Iris pigment epithelial cell (primary cell): ENCODE results near the gene XKR8.

Experiments used
- DNase-seq: peaks from one replicate; pipeline ENCODE4 v3.0.0-alpha.2; 2011; ENCODE audit warnings: low read depth

Gene XKR8

DNA sequence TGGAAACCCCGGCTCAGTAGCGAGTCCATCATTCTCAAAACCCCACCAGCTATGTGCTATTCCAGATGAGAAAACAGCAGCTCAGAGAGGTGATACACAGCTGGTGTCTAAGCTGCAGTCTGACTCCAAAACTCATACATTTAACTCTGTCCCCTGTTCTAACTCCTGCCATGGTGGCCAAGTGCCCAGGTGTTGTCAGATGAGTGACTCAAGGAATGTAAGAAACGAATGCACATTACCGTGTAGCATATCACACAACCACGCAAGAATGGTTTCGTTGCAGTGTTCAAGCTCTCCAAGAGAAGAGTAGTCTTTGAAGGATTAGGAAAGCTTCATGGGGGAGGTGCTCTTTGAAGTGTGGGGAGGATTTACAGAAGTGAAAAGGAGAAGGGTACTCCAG lies 4.7 kb upstream of the XKR8 start:
- no peak for DNase-seq

DNA sequence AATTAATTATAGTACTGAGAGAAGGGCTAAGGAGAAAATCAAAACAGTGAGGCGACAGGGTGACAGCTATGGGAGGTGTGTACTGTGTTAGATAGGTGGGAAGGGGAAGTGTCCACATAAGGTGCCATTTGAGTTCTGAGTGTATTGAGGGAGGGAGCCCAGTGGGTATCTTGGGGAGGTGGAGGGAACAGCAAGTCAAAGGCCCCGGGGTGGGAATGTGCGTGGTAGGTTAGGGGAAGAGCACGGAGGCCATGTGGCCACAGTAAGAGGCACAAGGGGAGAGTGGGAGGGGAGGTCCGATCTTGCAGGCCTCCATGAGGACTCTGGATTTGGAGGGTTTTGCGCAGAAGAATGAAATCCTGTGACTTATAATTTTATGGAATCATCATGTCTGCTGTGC lies 3.0 kb upstream of the XKR8 start:
- no peak for DNase-seq

DNA sequence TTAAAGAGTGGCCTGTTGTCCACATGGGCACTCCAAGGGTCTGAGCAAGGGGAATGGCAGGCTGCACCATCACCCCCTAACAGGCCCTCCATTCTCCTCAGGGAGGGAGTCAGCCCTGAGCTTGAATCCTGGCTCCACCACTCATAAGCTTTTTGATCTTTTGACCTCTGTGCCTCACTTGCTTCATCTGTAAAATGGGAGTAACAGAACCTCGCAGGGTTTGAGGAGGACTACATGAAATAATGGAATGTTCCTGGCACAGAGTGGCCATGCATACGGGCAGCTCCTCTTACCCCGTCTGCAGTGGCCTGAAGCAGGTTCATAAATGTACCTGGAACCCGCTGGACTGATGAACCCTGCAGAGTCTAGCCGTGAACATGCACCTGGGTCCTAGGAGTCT lies 2.1 kb upstream of the XKR8 start:
- DNase-seq = no peak

DNA sequence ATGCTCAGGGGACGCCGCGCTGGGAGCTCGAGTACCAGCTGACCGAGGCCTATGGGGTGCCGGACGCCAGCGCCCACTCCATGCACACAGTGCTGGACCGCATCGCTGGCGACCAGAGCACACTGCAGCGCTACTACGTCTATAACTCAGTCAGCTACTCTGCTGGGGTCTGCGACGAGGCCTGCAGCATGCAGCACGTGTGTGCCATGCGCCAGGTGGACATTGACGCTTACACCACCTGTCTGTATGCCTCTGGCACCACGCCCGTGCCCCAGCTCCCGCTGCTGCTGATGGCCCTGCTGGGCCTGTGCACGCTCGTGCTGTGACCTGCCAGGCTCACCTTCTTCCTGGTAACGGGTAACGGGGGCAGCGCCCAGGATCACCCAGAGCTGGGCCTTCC lies 1.3 kb upstream of the XKR8 start:
- DNase-seq = no peak

DNA sequence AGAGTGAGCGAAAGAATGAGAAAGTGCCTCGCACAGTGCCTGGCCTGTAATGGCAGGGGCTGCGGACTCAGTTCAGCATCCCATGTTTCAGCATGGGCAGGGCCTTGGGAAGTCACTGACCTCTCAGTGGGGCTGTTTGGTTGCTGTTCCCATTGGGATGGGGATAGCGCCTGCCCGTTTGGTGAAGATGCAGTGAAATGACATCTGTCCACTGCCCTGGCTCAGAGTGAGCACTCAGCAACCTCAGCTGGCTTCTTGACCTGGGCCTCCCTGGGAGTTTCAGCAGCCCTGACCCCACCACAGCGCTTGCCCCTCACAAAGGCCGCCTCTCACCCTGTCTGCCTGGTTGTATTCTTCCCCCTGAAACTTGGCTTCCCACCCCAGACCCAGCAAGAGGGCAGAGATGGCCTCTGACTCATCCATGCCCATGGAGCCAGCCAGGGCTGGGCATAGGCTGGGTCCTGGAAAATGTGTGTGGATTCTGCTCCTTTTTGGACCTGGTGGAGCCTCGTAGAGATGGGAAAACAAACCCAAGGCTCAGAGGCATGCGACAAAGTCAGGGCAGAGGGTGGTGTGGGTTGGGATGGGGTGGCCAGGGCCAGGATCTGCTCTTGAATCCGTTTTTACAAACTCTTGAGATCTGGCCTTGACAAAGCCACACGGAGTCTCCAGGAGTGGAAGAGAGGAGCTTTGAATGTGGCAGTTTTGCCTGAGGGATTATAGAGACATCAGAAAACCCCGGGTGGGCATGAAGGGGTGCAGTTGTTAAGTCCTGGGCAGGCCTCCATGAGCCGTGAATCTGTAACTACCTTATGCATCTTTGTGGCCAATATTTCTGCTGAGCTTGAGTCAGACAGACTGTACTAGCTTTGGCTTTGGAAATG lies 1.2 kb downstream of the XKR8 start:
- DNase-seq = no peak

DNA sequence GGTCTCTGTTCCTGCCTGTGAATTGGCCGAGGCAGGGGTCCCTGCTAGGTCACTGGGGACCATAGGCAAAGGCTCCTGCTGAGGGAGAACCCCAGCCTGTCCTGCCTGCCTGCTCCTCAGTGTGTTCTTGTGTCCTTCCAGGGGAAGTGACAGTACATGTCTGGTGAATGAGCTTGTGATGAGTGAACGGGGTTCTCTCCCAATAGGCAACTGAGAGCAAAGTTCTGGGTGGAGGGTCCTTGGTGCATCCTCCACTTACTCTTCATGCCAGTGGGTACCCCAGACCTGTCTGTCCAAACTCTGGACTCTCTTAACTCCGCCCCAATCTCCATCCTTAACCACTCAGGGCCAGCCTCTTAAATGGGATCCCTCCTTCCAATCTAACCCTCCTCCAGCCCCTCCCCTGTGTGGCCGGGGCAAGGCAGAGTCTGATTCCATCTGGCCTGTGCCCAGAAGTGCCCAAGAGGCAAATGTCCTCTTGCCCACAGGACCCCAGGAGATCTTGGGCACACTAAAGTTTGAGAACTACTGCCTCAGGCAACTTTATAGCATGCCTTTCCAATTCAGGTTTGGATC lies 2.0 kb downstream of the XKR8 start:
- no peak for DNase-seq

DNA sequence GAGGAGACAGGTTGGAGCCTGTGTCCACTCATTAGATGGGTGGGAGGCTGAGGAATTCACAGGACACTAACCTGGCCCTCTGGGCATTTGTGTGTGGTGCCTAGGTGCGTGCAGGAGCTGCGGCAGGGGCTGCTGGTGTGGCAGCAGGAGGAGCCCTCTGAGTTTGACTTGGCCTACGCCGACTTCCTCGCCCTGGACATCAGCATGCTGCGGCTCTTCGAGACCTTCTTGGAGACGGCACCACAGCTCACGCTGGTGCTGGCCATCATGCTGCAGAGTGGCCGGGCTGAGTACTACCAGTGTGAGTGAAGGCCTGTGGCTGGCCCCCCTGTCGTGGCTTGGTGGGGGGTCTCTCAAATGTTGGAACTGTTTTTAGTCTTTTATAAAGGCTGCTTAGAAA lies 3.6 kb downstream of the XKR8 start:
- no peak for DNase-seq

DNA sequence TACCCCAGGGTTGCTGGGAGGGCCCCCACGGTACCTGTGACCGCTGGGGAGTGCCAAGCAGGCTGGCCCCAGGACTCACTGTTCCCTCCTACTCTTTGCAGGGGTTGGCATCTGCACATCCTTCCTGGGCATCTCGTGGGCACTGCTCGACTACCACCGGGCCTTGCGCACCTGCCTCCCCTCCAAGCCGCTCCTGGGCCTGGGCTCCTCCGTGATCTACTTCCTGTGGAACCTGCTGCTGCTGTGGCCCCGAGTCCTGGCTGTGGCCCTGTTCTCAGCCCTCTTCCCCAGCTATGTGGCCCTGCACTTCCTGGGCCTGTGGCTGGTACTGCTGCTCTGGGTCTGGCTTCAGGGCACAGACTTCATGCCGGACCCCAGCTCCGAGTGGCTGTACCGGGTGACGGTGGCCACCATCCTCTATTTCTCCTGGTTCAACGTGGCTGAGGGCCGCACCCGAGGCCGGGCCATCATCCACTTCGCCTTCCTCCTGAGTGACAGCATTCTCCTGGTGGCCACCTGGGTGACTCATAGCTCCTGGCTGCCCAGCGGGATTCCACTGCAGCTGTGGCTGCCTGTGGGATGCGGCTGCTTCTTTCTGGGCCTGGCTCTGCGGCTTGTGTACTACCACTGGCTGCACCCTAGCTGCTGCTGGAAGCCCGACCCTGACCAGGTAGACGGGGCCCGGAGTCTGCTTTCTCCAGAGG lies 6.8 kb downstream of the XKR8 start:
- no peak for DNase-seq

DNA sequence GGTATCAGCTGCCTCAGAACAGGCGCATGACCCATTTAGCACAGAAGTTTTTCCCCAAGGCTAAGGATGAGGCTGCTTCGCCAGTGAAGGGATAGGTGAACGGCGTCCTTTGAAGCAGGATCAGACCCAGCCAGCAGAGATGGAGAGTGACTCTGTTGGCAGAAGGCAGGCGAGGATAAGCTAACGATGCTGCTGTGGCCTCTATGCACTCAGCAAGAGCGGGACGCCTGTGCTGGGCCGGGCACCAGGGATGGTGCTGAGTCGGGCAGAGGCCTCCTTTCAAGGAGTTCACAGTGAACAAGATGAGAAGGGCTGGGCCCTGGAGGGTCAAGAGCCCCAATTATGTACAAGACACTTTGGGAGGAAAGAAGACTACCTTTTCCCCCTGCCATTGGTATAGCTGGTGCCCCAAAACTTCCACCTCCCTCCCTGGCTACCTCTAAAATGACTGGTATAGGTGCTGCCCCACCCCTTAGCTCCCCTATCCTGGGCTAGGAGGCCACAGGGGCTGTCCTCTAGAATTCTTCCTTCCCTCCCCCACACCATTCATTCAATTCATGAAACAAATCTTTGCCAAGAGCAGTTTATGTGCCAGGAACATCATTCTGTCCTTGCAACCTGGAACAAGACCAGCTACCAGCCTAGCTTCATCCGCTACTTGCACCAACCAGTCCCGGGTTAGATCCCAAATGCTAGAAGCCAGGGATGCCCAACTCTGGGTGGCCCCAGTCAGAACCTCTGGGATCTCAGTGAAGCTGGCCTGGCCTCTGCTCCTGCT lies 7.5 kb downstream of the XKR8 start:
- DNase-seq = no peak

DNA sequence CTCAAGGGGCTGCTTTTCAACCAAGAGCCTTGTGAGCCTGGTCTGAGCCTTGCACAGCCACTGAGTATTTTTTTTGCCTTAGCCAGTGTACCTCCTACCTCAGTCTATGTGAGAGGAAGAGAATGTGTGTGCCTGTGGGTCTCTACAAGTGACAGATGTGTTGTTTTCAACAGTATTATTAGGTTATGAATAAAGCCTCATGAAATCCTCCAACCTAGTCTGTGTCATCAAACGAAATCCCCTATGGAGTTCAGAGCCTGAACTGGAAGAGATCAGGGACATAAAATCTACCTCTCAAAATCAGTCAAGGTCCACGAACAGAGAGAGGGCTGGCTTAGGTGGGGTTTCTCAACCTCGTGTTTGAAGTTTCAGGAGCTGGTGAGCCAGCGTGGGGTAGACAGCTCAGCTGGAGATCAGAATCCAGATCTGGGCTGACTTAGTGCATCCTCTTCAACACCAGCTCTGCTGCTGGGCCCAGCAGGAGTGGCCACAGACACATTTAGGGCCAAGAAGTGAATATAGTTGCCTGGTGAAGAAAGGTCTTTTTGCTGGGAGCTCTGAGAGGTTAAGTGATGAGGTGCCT lies 8.2 kb downstream of the XKR8 start:
- no peak for DNase-seq

DNA sequence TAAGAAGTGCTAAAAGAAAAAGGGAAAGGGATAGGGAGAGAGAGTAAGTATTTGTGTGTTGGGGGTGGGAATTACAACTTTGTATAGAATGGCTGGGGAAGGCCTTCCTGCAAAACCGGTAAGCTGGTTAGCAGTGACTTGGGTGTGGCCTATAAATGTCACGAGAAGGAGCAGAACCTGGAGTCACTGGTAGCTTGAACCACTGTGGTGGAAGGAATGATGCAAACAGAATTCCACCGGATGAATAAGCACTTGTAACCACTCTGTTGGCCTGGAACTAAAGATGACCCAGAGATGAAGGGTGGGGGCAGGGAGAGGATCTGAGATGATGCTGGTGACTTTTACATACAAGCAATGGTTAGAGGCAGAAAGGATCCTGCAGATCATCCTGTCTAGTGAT lies 8.9 kb downstream of the XKR8 start:
- DNase-seq = peak; percentile 95

DNA sequence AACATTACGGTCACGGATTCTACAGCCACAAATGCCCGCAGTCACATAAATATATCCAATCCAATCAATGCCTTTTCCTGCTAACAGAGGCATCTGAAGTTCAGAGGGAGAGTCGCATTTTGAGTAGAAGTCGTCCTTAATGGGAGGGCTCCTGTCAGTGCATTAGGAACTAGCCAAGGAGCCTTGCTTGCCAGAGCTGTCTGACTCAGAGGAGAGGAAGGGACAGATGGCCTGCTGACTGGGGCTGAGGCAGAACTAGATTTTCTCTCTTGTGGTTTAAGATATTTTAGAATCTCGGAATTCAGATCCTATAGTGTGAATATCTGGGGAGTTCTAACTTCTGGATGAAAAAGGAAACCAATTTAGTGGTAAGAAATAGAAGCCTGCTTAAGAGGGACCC lies 10.6 kb downstream of the XKR8 start:
- peak; percentile 86 for DNase-seq

DNA sequence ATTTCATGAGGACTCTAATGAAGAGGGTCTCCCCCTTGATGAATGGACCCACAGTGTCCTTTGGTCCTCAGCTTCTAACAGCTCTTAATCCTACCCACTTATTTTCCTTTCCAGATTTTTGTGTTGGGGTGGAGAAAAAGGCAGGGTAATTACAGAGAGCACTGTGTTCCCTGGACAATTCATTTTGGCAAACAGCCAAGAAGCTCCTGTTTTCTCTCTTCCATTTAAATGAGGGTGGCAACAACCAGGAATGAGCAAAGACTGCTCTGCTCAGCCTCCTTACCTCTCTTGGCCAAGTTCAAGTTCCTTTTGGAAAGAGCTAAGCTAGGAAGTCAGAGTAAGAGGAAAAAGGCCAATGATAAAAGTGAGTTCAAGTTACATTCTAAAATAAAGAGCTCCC lies 11.9 kb downstream of the XKR8 start:
- DNase-seq = no peak

DNA sequence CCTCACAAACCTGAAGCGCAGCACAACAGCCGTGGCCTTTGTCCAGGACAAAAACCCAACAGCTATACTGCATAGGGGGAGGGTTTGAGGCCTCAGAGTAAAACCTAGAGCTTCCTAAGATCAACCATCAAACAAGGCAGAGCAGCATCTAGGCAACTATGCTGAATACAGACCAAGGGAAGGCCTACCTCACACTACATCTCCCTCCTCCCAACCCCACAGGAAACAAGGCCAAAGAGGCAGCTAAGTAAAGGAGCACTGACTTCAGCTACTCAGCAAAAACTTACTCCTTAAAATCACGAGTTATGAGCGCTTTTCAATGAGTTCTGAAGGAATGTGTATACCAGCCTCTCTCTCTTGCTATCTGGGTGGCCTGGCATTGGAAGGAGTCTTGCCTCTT lies 12.4 kb downstream of the XKR8 start:
- DNase-seq = no peak

DNA sequence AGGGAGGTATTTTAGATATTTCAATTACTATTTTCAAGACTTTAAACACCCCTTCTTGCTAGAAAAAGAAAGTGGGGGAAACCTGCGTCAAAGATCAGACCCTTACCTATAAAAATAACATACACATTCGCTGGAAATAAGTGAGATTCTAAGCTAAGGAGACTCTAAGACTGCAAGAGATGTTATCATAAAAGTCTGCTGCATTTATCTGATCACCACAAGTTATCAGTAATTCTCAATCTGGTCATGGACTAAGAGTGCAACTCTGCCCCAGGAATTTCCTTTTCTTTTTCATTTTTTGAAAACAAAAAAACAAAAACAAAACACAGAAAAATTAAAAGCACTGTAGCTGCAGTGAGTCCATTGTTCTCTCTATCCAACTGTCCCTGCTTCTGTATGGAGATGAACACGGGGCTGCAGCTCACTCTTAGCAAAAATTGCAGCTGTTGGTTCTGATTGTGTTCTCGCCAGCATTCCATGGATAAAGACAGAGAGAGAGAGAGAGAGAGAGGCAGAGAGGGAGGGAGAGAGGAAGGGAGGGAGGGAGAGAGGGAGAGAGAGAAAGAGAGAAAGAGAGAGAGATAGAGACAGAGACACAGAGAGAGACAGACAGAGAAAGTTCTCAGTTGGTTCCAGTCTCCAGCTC lies 14.1 kb downstream of the XKR8 start:
- DNase-seq = no peak

DNA sequence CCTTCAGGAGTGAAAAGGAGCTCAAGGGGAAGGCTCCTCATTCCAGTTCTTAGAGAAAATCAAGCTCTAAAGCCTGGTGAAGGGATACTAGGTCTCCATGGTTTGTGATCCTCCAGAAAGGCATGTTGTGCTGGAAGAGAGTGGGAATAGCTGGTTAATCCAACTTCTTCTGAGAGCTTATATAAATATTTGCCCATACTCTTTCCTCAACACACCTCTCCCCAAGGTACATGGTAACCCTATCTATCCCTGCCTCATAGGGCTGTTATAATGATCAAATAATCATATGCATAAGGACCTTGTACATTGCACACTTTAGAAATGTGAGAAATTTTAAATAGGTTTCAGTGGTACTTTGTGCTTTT lies 14.6 kb downstream of the XKR8 start:
- no peak for DNase-seq

DNA sequence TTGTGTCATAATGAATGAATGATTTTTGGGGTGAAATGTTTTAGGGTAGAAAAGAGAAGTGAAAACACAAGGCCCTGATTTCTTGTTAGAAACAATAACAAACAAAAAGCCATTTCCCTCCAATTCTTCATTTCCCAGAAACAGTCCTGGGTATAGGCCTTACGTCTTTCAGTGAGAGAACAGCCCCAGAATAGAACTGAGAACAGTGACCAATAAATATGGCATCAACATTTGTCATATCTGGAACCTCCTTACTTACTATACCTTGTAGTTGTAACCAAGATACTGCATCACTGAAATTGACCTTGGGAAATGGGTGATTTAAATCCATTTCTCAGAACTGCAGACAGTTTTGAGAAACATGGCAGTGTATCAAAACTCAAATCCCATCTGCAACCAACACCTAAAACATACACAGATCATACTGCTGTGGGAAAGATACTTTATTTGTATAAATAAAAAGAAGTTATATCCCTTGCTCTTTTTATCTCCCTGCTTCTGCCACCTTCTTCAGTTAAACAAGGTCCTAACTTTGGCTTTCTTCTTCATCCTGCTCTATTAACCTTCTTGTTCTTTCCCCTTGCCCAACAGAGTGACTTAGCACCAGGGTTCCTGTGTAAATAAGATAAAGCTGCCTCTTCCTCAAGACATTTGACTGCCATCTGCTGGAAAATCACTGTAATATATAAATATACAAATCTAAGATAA lies 19.5 kb downstream of the XKR8 start:
- DNase-seq = peak; percentile 84

DNA sequence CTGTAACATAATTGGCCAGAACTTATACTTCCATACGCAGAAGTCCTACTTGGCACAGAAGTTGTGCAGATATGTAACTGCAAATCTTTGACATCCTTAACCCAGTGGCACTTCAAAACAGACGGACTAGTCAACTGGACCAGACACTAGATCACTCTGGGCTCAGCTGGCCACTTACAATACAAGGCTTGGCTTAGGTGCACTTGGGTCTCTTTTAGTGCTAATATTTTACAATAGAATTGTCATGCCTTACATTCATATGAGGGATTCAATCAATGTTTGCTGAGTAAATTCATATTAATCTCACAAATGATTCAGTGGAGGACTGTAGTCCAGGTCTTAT lies 20.1 kb downstream of the XKR8 start:
- no peak for DNase-seq

DNA sequence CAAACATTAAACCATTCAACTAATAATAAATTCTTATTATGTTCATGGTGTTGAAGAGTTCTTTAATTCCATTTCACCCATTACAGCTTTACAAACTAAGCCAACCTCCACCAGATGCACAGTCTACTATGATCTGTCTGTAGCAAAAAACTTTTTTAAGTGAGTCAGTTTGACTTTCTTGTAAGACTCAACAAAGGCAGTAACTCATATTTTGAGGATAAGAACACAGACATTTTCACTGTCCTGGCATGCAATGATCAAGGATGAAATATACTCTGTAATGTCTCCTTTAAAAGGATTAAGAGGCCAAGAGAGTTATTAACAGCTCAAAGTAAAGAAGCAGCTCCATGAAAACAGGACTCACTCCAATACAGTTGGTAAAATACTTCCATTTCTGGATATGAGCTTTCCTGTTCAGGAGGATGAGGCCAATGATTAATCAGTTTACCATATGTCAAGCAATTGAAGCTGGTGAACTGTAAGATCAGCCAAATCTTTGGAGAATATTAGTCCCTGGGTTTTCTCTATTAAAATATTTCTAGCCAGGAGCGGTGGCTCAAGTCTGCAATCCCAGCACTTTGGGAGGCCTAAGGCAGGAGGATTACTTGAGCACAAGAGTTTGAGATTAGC lies 20.6 kb downstream of the XKR8 start:
- DNase-seq = no peak

DNA sequence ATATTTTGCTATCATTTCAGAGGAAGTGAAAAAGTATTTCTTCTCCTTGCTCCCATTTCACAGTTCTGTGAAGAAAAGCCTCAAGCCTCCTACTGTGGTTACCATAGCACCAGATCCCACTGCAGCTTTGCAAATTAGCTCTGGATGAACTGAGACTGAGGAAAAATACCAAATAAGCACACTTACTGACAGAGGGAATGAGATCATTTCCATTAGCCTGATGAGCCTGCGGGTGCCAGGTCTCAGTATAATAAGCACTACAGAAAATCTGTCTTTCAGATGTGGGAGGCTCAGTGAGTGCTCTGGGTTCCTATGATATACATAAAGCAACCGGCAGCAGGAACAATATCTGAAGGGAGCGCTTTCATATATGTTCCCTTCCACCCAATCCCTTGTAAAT lies 21.4 kb downstream of the XKR8 start:
- no peak for DNase-seq
